Limb (tissue), 2 donors: Measurements from ENCODE around the gene TEX10.

ENCODE experiments used
- DNase-seq, 2 donors: peaks; one replicate each; pipeline ENCODE4 v3.0.0-alpha.2; 2016; ENCODE audit errors: extremely low spot score in 2 of 2

The TEX10 gene

GRCh38 chr9:100285080-100285479 is 67.7 kb downstream of the TEX10 start:
- no peak for DNase-seq

- DNase-seq = no peak
Measured at GRCh38 chr9:100284247-100284646, 68.5 kb downstream of the TEX10 start.

- no peak for DNase-seq
Measured at GRCh38 chr9:100282388-100282719, 70.4 kb downstream of the TEX10 start.

GRCh38 chr9:100281676-100282387 is 70.9 kb downstream of the TEX10 start:
- DNase-seq = no peak

GRCh38 chr9:100281066-100281465 is 71.7 kb downstream of the TEX10 start:
- no peak for DNase-seq

- DNase-seq = no peak
Measured at GRCh38 chr9:100277166-100277979, 75.4 kb downstream of the TEX10 start.

GRCh38 chr9:100269656-100270055 is 83.1 kb downstream of the TEX10 start:
- no peak for DNase-seq

GRCh38 chr9:100268271-100268670 is 84.5 kb downstream of the TEX10 start:
- DNase-seq = no peak

- DNase-seq = no peak
Measured at GRCh38 chr9:100267211-100267610, 85.5 kb downstream of the TEX10 start.
